ENCODE measurements around the gene MAB21L3.
A peak's percentile ranks its signal among the peaks of the same experiment; 100 is the strongest.

MAB21L3 gene

DNA sequence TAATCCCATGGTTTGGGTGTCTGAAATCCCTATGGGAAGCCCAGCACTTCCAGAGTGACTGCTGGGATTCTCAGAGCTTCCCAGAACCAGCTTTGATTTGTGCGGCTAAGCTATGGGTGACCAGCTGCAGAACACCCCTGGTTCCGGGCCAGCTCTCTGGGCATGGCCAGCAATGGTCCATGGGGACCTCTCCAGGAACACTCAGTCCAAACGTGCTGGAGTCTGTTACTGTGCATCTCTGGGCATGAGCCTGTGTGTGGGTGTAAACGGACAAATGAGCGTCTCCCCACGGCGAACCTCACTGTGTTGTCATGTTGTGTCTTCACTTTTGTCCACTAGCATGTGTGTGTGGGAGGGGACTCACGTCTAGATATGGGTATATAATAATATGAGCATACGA is 54.4 kb downstream of the MAB21L3 start:
- DNase-seq (ENCODE audit: low read depth in 2 of 2) = no peak

DNA sequence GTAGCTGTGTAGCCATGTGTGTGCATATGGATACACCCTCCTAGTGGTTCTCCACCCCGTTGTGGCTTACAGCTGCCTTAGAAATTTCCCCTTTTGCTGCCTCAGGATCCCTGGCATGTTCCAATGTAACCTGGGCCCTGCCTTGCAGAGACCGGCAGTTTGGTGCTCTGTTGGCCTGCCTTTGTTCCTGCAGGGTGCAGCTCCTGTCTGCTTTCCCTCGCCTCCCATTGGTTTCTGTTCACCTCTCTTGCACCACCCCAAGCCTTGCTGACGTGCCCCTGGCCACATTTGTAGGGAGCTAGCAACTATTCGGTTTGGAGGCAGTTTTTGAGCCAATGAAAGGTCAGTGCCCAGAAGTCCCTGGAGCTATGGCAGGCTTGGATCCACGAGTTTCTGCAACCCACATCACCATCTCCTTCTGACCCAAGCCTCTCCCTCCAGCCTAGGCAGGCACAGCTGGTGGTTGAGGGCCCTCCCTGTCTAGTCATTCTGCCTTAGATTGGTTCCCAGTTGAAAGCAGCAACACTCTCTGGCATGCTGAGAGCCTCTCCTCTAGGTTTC is 54.9 kb downstream of the MAB21L3 start:
- no peak for DNase-seq (ENCODE audit: low read depth in 2 of 2)

DNA sequence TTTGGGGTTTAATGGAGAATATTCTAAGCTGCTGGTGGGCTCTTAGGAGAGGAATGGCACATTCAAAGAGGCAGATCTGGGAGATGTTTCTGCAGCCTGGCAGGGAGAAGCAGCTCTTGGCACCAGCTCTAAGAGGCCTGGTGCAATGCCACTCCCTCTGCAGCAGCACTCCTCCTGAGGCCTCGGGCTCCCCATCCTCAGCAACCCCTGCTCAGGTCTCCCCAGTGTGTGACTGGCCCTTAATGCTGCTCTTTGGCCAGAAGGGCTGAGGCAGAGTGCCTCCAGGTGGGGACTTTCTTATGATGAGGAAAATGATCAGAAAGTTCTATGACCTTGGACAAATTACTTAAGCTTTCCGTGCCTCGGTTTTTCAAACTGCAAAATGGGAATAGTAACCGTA is 55.5 kb downstream of the MAB21L3 start:
- DNase-seq (ENCODE audit: low read depth in 2 of 2) = no peak

DNA sequence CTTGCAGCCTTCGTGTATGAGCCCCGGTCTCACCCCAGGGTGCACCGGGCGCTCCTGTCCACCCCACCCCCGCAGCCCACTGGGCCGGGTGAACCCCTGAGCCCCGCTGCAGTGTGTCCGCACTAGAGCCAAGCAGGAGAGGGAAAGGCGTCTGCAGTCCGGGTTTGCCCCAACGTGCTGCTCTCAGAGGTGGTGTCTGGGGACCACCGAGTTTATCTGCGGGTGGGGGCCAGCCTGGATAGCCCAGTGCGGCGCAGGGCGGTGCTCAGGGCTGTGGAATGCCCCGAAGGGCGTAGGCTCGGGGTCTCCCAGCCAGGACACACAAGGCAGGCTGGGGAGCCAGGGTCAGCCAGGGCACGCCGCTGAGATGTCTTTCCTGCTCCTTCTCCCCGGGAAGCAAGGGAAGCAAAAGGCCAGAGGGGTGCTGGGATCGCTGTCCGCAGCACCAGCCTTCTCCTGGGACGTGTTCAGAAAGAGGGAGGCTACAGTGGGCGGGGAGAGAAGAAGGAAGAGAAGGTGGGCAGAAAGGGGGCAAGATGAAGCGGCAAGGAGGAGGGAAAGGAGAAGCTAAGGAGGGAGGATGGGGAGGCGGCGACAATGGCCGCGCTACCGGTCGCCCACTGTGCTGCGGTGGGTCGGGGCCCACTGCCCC is 56.6 kb downstream of the MAB21L3 start:
- DNase-seq (ENCODE audit: low read depth in 2 of 2) = no peak

DNA sequence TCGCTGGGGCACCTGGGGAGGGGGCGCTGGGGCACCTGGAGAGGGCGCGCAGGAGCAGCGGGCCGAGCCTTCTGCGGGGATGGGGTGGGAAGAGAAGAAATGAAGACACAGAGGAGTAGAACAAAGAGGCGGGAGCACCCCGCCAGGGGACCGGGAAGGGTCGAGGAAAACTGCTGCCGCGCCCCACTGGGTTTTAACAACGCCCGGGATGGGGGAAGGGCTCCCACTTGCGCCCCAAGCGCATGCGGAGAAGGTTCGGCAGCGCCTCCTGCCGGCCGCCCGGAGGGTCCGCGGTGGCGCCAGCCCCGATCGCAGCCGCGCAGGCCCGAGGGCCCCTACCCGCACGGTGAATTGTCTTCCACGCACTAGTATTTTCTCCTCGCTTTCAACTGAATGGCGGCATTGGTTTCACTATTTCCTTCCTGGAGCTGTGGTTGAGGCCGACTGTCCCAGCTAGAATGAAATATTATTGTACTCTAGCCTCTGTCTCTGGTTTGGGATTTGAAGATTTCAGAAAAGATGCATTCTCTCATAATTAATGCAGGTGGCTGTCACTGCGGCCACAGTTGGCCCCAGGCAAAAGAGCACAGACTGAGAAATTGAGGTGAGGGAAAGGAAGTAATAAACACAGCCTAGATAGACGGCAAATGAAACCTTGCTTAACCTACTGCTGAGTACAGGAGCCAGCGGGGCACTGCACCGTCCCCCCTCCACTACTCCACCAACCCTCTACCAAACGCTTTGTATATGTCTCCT is 57.3 kb downstream of the MAB21L3 start:
- DNase-seq (ENCODE audit: low read depth in 2 of 2) = peak; percentile 68 to 83

DNA sequence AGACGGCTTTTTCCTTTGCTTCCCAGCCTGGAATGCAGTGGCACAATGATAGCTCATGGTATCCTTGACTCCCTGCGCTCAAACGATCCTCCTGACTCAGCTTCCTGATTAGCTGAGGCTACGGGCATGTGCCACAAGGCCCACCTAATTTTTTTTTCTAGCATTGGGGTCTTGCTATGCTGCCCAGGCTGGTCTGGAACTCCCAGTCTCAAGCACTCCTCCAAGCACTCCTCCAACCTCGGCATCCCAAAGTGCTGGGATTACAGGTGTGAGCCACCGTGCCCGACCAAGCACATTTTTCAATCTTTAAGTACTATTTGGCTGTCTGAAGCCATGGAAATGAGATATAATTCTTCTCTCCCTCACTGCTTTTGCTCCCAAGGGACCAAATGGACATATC is 58.7 kb downstream of the MAB21L3 start:
- no peak for DNase-seq (ENCODE audit: low read depth in 2 of 2)

DNA sequence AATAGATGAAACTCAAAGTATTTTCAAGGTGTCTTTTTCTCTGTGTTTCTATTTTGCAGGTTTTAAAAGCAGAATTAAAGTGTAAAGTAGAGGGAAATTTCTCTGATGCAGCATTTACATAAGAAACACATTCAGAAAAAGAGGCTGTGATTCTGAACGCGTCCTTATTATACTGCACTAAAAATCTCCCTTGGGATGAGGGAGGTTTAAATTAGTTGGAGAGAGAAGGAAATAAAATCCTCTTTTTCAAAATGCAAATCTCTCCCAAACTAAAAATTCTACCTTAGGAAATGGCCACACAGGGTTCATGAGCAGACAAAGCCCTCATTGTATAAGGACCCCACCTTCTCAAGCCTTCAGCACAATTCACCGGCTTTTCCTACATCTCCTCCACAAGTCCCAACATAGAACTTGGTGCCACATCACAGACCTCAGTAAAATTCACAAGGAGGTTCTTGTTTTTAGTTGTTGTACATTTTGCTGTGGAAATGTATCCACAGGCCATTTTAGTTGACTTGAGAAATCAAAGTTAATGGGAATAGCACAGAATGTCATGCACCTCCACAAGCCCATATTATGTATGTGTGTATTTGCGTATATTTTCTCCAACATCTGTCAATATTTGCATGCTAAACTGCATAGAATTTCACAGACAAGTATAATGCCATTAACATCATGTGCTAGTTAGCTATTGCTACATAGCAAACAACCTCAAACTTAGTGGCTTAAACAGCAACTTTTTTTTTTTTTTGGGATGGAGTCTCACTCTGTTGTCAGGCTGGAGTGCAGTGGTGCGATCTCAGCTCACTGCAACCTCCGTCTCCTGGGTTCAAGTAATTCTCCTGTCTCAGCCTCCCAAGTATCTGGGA is 59.8 kb downstream of the MAB21L3 start:
- DNase-seq (ENCODE audit: low read depth in 2 of 2) = no peak

DNA sequence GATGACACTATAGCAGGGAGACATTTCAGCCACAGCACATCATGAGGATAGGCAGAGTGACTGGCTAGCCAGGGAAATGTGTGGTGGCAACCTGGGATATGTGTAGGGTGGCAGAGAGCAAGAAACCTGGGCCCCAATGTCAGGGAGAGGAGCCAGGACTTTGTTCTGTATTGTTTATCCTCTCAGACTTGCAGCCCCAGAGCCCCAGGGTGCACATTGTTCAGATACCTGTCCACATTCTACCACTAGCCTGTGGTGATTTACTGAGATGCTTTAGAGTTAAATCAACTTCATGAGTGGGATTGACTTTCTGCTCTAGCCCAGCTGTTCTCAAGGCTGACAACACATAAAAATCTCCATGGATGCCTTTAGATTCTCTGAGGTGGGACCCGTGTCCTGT is 61.5 kb downstream of the MAB21L3 start:
- DNase-seq (ENCODE audit: low read depth in 2 of 2) = no peak

DNA sequence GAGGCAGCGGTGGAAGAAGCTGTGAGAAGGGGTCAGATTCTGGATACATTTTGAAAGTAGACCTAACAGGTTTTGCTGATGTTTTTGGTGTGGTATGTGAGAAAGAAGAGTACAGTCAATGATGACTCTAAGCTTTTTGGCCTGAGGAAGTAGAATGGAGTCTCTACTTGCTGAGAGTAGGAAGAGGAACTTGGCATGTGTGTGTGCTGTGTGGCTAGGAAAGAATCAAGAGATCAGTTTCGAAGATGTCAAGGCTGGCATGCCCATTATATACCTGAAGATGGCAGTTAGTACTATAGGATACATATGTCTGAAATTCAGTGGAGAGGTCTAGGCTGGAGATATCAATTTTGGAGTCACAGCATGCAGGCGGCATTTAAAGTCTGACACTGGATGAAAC is 64.4 kb downstream of the MAB21L3 start:
- DNase-seq (ENCODE audit: low read depth in 2 of 2) = no peak

DNA sequence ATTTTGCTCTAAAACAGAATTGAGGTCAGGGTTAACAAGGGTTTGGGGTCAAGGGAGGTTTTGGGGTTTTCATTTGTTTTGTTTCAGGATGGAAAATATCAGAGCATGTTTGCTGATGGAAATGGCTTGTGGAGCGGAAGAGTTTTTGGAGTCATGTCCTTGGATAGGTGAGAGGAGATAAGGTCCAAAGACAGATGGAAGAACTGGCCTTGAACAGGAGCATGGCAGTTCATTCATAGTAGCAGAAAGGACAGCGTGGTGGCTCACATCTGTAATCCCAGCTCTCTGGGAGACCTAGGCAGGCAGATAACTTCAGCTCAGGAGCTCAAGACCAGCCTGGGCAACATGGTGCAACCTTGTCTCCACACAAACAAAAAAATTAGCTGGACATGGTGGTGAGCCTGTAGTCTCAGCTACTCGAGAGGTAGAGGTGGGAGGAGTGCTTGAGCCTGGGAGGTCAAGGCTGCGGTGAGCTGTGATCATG is 65.1 kb downstream of the MAB21L3 start:
- DNase-seq (ENCODE audit: low read depth in 2 of 2) = no peak

DNA sequence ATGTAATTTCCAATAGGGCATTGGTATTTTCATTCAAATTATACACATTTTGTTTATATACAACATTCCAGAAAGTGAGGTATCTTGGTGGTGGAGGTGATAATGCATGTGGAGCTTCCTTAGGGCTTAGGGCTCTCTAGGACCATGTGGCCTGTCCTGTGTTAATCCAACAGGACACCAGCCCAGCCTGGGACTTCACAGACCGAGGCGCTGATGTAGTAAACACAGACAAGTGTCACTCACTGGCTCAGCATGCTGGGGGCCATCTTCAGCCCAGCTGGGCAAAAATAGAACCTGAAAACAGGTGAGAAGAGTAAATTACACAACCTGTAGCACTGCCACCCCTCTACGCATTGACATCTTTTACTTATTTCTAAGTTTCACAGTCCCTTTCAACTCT is 66.7 kb downstream of the MAB21L3 start:
- no peak for DNase-seq (ENCODE audit: low read depth in 2 of 2)

DNA sequence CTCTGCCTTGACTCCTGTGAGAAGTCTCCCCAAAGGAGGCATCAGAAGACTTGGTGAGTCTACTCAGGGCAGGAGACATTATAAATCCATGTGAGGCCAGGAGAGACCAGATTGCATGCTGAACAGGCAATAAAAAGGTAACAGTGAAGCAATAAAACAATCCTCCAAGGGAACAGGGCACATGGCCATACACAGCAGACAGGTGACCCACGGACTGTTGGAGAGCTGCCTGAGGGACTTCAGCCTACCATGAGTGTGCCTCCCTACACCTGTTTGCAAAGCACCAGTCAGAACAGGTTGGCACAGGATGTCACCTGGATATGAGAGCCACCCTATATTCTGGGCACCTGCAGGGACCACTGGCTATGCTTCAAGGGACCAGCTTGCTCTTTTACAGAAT is 67.6 kb downstream of the MAB21L3 start:
- DNase-seq (ENCODE audit: low read depth in 2 of 2) = no peak

DNA sequence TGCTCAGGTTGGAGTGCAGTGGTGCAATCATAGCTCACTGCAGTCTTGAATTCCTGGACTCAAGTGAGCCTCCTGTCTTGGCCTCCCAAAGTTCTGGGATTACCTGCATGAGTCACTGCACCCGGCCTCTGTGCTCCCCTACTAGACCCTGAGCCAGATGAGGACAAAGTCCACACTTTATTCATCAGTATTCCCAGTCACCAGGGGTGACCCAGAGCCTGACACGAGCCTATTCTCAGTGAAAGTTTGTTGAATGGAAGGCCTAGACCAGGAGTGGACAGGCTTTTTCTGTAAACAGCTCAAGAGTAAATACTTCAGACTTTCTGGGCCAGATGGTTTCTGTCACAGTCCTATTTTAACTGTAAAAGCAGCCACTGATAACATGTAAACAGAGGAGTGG is 68.2 kb downstream of the MAB21L3 start:
- no peak for DNase-seq (ENCODE audit: low read depth in 2 of 2)

DNA sequence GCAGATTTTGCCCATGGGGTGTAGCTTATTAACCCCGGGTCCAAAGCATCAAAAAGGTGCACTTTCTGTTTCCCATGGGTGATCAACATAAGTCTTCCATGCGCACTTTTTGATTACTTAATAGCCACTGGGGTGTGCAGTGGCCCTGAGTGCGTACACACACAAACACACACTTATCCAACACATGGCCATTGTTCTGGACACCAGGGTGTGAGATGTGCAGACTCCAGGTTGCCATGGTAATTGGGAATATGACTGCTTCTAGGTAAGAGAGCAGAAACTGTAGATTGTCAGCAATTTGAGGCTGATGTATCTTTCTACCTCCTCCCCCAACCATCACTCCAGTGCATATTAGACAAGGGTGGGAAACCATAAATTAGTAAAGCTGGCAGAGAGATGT is 68.8 kb downstream of the MAB21L3 start:
- DNase-seq (ENCODE audit: low read depth in 2 of 2) = no peak

DNA sequence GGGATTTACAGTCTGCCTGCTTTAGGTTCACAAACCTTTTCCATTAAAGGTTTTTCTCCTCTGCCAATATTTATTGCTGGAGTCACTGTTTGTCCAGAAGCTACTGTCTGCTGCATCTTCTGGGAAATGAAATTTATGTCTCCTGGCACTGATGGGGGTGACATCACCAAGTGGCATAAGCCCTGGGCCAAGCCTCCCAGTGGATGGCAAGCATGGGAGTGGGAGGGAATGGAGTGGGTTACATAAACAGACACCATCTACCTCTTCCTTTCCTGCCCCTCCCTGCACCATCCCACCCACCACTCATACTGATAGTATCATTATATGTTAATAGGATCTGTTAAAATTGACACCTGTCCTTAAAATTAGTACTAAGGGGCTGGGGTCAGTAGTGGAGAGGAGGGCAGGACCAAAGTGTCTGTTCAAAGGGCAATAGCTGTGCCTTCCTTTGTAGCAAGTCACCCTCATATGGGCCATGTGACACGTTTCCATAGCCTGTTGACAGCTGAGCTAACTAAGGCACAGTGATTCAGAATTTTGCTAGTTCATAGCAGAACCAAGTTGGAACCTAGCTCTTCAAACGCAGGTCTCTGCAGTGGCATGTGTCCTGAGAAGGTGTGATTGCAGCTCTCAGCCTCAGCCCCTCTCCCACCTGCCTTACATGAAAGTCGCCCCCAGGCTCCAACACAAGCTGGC is 71.0 kb downstream of the MAB21L3 start:
- no peak for DNase-seq (ENCODE audit: low read depth in 2 of 2)

Data from stimulated activated CD4-positive, alpha-beta T cell treated with anti-CD3 and anti-CD28 coated beads, Interleukin-15, amount 100 ng/mL, for 48 hours (primary cell).